Liver (tissue), 9 donors: ENCODE measurements around the gene DMAP1. TPM values are rescaled to one million over a fixed set of nuclear protein-coding genes. Genes with fewer than 3 reads are reported as not detected.

Experiments used
- DNase-seq: peaks from one replicate; pipeline ENCODE4 v3.0.0-alpha.2; 2017; ENCODE audit warnings: low spot score
- H3K27ac ChIP-seq, 2 donors: one replicate each; pipeline ENCODE4 v1.7.0; 2013; ENCODE audit warnings: inconsistent platforms in 2 of 2, low read length in 2 of 2, control low read depth in 1 of 2, low read depth in 1 of 2, mild to moderate bottlenecking in 1 of 2
- H3K27me3 ChIP-seq, 4 donors: one replicate each; pipeline versions ENCODE4 v1.6.1 to v1.7.0; 2013; ENCODE audit warnings: low read length in 3 of 4, inconsistent platforms in 1 of 4, mild to moderate bottlenecking in 1 of 4, moderate library complexity in 1 of 4; ENCODE audit not compliant: control insufficient read depth in 4 of 4, insufficient read depth in 4 of 4
- H3K36me3 ChIP-seq, 4 donors: one replicate each; pipeline versions ENCODE4 v1.6.1 to v1.7.0; 2013; ENCODE audit warnings: low read length in 3 of 4, mild to moderate bottlenecking in 3 of 4, low read depth in 1 of 4, moderate library complexity in 1 of 4; ENCODE audit not compliant: control insufficient read depth in 4 of 4, insufficient read depth in 3 of 4
- H3K4me1 ChIP-seq, 4 donors: one replicate each; pipeline versions ENCODE4 v1.6.1 to v1.7.0; 2013; ENCODE audit warnings: low read length in 3 of 4, mild to moderate bottlenecking in 3 of 4, moderate library complexity in 1 of 4; ENCODE audit not compliant: control insufficient read depth in 4 of 4, insufficient read depth in 4 of 4
- H3K4me3 ChIP-seq, 3 donors: one replicate each; pipeline versions ENCODE4 v1.6.1 to v1.7.0; 2013; ENCODE audit warnings: low read length in 3 of 3, control low read depth in 1 of 3, low read depth in 1 of 3, mild to moderate bottlenecking in 1 of 3
- H3K9ac ChIP-seq, 2 donors: one replicate each; pipeline ENCODE4 v1.7.0; 2013; ENCODE audit warnings: low read length in 2 of 2, mild to moderate bottlenecking in 2 of 2, moderate library complexity in 2 of 2, control low read depth in 1 of 2, low read depth in 1 of 2
- H3K9me3 ChIP-seq, 4 donors: one replicate each; pipeline versions ENCODE4 v1.6.1 to v1.7.0; 2013; ENCODE audit warnings: low read length in 3 of 4; ENCODE audit not compliant: control insufficient read depth in 4 of 4
- ATF3 ChIP-seq: IDR thresholded peaks from 2 replicates; pipeline ENCODE4 v1.6.1; 2016; ENCODE audit warnings: antibody characterized with exemption
- CTCF ChIP-seq: fragments of 150-350 bp; IDR thresholded peaks from 2 replicates; pipeline ENCODE4 v1.5.1; 2017; ENCODE audit warnings: improper control_type of control experiment, low read depth, low read length; ENCODE audit not compliant: missing input control
- EGR1 ChIP-seq, 2 donors: IDR thresholded peaks; 2 replicates each; pipeline ENCODE4 v1.6.1; 2016 to 2018; ENCODE audit warnings: antibody characterized with exemption in 2 of 2, low read depth in 2 of 2
- FOXA1 ChIP-seq: IDR thresholded peaks from 2 replicates; pipeline ENCODE4 v1.6.1; 2016; ENCODE audit warnings: antibody characterized with exemption
- FOXA2 ChIP-seq: IDR thresholded peaks from 2 replicates; pipeline ENCODE4 v1.6.1; 2016; ENCODE audit warnings: antibody characterized with exemption
- GABPA ChIP-seq, 2 donors: IDR thresholded peaks in 1 of 2; conservative IDR thresholded peaks in 1 of 2; 2 replicates each; pipeline ENCODE4 v1.6.1; 2016; ENCODE audit warnings: antibody characterized with exemption in 2 of 2, mild to moderate bottlenecking in 1 of 2, moderate library complexity in 1 of 2
- HNF4A ChIP-seq, 2 donors: conservative IDR thresholded peaks; 2 replicates each; pipeline ENCODE4 v1.6.1; 2016; ENCODE audit warnings: antibody characterized with exemption in 2 of 2, mild to moderate bottlenecking in 2 of 2
- HNF4G ChIP-seq: IDR thresholded peaks from 2 replicates; pipeline ENCODE4 v1.6.1; 2016; ENCODE audit warnings: antibody characterized with exemption
- NR2F2 ChIP-seq: IDR thresholded peaks from 2 replicates; pipeline ENCODE4 v1.6.1; 2016; ENCODE audit warnings: antibody characterized with exemption
- RAD21 ChIP-seq, 2 donors: IDR thresholded peaks; 2 replicates each; pipeline ENCODE4 v1.6.1; 2016; ENCODE audit warnings: antibody characterized with exemption in 2 of 2, mild to moderate bottlenecking in 2 of 2
- RXRA ChIP-seq, 2 donors: IDR thresholded peaks; 2 replicates each; pipeline ENCODE4 v1.6.1; 2017 to 2018; ENCODE audit warnings: antibody characterized with exemption in 2 of 2, mild to moderate bottlenecking in 1 of 2
- SP1 ChIP-seq: IDR thresholded peaks from 2 replicates; pipeline ENCODE4 v1.6.1; 2018; ENCODE audit warnings: antibody characterized with exemption, mild to moderate bottlenecking
- TAF1 ChIP-seq: conservative IDR thresholded peaks from 2 replicates; pipeline ENCODE4 v1.6.1; 2016; ENCODE audit warnings: antibody characterized with exemption, mild to moderate bottlenecking
- YY1 ChIP-seq: IDR thresholded peaks from 2 replicates; pipeline ENCODE4 v1.6.1; 2016; ENCODE audit warnings: antibody characterized with exemption, mild to moderate bottlenecking
- ZBTB33 ChIP-seq: IDR thresholded peaks from 2 replicates; pipeline ENCODE4 v1.6.1; 2016; ENCODE audit warnings: antibody characterized with exemption
- WGBS: extraction: QIAGEN DNeasy Blood & Tissue Kit; methylation state at CpG from one replicate; pipeline ENCODE4 v1.1.7; 2013; 5-methylcytosine and 5-hydroxymethylcytosine counted together
- polyA plus RNA-seq, 2 donors: library from polyadenylated mRNA; stranded (reverse) in 1 of 2; unstranded in 1 of 2; fragments of 200-250 nt in 1 of 2; fragments of >200 nt in 1 of 2; fragmentation: Nextera tagmentation in 1 of 2; extraction: Ambion mirVana in 1 of 2; gene quantifications; one replicate each; pipeline versions ENCODE4 v1.2.1 to v1.2.3, GENCODE V29; 2013 to 2015
- total RNA-seq, 2 donors: library from RNA; depleted of rRNA; stranded (reverse); fragments of >200 nt; gene quantifications; one replicate each; pipeline ENCODE4 v1.2.3, GENCODE V29; 2014
- TF ChIP-seq, protein P1 (sequence below): IDR thresholded peaks from 2 replicates; pipeline ENCODE4 v1.6.1; 2016; ENCODE audit warnings: antibody characterized with exemption, mild to moderate bottlenecking
- donor health status: healthy.
- donor health status: healthy.
- donor health status: healthy.
- donor health status: healthy.
- donor health status: healthy.

Gene DMAP1
- total and polyA plus RNA-seq, 4 donors, result 15.3 to 24.8 (median 18.3) TPM

DNA sequence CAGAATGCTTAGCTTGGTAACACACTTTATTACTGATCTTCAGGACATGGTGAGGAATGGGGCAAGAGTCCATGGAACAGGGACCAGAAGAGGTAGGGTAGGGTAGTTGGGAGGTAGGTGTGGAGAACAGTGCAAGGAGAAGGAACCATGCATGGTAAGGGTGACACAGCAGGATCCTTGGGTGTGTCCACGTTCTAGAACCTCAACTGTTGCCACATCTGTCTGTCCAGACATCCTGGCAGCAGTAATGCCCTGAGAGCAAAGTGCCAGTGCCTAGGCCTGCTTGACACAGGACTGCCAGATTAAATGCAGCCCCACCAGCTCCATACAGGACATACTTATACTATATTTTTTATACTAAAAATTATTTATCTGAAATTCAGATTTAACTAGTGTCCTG lies 13.9 kb downstream of the DMAP1 start:
- H3K9me3 ChIP-seq, result no peaks in the 10 kb centered on the region
- H3K27ac ChIP-seq, result no peak overlapping the region
- no peak overlapping the region for H3K9ac ChIP-seq
- no peaks in the 10 kb centered on the region for H3K27me3 ChIP-seq
- WGBS, result 86% methylated on average over 1 of the region's 1 CpG
- H3K4me1 ChIP-seq, result no peaks in the 10 kb centered on the region
- no peak for TF ChIP-seq NR2F2
- no peak for TF ChIP-seq TAF1
- TF ChIP-seq ZBTB33, result no peak
- no peak for TF ChIP-seq RXRA (IDR thresholded peaks at IDR 0.05)
- no peak for TF ChIP-seq SP1
- TF ChIP-seq YY1, result no peak
- no peak for TF ChIP-seq RAD21 (IDR thresholded peaks at IDR 0.05)
- no peak for TF ChIP-seq ATF3
- TF ChIP-seq EGR1 (IDR thresholded peaks at IDR 0.05; ENCODE audit: low read depth in 2 of 2), result no peak
- no peak for TF ChIP-seq FOXA1
- no peak for TF ChIP-seq HNF4G
- TF ChIP-seq, protein P1, sequence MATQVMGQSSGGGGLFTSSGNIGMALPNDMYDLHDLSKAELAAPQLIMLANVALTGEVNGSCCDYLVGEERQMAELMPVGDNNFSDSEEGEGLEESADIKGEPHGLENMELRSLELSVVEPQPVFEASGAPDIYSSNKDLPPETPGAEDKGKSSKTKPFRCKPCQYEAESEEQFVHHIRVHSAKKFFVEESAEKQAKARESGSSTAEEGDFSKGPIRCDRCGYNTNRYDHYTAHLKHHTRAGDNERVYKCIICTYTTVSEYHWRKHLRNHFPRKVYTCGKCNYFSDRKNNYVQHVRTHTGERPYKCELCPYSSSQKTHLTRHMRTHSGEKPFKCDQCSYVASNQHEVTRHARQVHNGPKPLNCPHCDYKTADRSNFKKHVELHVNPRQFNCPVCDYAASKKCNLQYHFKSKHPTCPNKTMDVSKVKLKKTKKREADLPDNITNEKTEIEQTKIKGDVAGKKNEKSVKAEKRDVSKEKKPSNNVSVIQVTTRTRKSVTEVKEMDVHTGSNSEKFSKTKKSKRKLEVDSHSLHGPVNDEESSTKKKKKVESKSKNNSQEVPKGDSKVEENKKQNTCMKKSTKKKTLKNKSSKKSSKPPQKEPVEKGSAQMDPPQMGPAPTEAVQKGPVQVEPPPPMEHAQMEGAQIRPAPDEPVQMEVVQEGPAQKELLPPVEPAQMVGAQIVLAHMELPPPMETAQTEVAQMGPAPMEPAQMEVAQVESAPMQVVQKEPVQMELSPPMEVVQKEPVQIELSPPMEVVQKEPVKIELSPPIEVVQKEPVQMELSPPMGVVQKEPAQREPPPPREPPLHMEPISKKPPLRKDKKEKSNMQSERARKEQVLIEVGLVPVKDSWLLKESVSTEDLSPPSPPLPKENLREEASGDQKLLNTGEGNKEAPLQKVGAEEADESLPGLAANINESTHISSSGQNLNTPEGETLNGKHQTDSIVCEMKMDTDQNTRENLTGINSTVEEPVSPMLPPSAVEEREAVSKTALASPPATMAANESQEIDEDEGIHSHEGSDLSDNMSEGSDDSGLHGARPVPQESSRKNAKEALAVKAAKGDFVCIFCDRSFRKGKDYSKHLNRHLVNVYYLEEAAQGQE, result no peak
- H3K4me3 ChIP-seq, result no peak overlapping the region
- peak; percentile 65 for DNase-seq
- peaks cover 0 to 4% (median 2%) of the 10 kb centered on the region in 4 donors for H3K36me3 ChIP-seq

DNA sequence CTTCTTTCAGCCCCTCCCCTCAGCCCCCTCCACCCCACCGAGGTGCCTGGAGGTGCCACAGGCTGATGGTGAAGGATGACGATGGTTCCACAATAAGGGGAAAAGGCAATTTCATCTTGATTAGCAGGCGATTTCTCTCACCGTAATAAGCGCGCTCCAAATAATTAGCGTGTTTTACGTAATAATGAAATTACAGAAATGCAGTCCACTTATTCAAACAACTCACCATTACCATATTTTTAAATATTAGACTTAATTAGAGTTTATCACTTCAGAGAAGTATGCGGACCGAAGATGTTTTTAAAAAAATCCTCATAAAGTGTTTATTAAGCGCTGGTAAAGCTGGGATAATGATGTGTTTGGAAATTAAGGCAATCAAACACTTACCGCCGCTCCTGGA lies 14.9 kb downstream of the DMAP1 start:
- peaks cover 0 to 4% (median 2%) of the 10 kb centered on the region in 4 donors for H3K36me3 ChIP-seq
- WGBS, result 98% methylated on average over 13 of the region's 13 CpGs
- H3K27ac ChIP-seq, result no peak overlapping the region
- TF ChIP-seq CTCF (no peak), EGR1 (IDR thresholded peaks at IDR 0.05; ENCODE audit: low read depth in 2 of 2) (no peak), RXRA (IDR thresholded peaks at IDR 0.05) (no peak), SP1 (no peak), HNF4A (conservative IDR thresholded peaks at IDR 0.05) (no peak), ATF3 (no peak), RAD21 (IDR thresholded peaks at IDR 0.05) (no peak), FOXA2 (no peak), GABPA (IDR thresholded peaks at IDR 0.05 in 1 of 2, conservative IDR thresholded peaks at IDR 0.05 in 1 of 2) (no peak), TAF1 (no peak), FOXA1 (no peak)
- H3K4me1 ChIP-seq, result no peaks in the 10 kb centered on the region
- H3K9me3 ChIP-seq, result no peaks in the 10 kb centered on the region
- H3K9ac ChIP-seq, result no peak overlapping the region
- H3K4me3 ChIP-seq, result no peak overlapping the region
- no peak for DNase-seq
- H3K27me3 ChIP-seq, result no peaks in the 10 kb centered on the region
